ENCODE results near the gene SMCHD1.

The SMCHD1 gene

GRCh38 chr18:2853173-2853925 is 197.8 kb downstream of the SMCHD1 start:
- Mint-ChIP-seq H3K9me3 (no peaks in the 10 kb centered on the region), H3K27me3 (peaks cover 29% of the 10 kb centered on the region), H3K36me3 (ENCODE audit: low read depth) (peaks cover 3% of the 10 kb centered on the region), H3K4me3 (no peak overlapping the region), H3K4me1 (peaks cover 33% of the 10 kb centered on the region), H3K27ac (no peak overlapping the region)
- DNase-seq (no peak), ATAC-seq (no peak)

- no peaks in the 10 kb centered on the region for H3K9me3 Mint-ChIP-seq
- no peak overlapping the region for H3K4me3 Mint-ChIP-seq
- no peak overlapping the region for H3K27ac Mint-ChIP-seq
- no peak for ATAC-seq
- H3K27me3 Mint-ChIP-seq: peaks cover 22% of the 10 kb centered on the region
- H3K4me1 Mint-ChIP-seq: peaks cover 26% of the 10 kb centered on the region
- DNase-seq: no peak
- peaks cover 3% of the 10 kb centered on the region for H3K36me3 Mint-ChIP-seq (ENCODE audit: low read depth)
Observed at GRCh38 chr18:2853926-2854664, 198.6 kb downstream of the SMCHD1 start.
